Sigmoid colon (tissue), 7 donors: Measurements from ENCODE around the gene CCDC178. TPM values are rescaled to one million over a fixed set of nuclear protein-coding genes. Genes with fewer than 3 reads are reported as not detected.

Experiments
- DNase-seq: peaks from one replicate; pipeline ENCODE4 v3.0.0-alpha.2; 2019
- H3K27ac ChIP-seq, 4 donors: fragments of 200-600 bp; sonication (generic); one replicate each; pipeline ENCODE4 v1.5.1; 2016 to 2019; ENCODE audit warnings: mild to moderate bottlenecking in 1 of 4
- H3K27me3 ChIP-seq, 3 donors: fragments of 200-600 bp; sonication (generic); one replicate each; pipeline ENCODE4 v1.5.1; 2019; ENCODE audit warnings: mild to moderate bottlenecking in 1 of 3
- H3K36me3 ChIP-seq, 4 donors: fragments of 200-600 bp; sonication (generic); one replicate each; pipeline ENCODE4 v1.5.1; 2016 to 2019
- H3K4me1 ChIP-seq, 4 donors: fragments of 200-600 bp; sonication (generic); one replicate each; pipeline ENCODE4 v1.5.1; 2017 to 2019
- H3K4me3 ChIP-seq, 4 donors: fragments of 200-600 bp; sonication (generic); one replicate each; pipeline ENCODE4 v1.5.1; 2017 to 2019; ENCODE audit warnings: mild to moderate bottlenecking in 2 of 4, moderate library complexity in 1 of 4
- H3K9me3 ChIP-seq, 4 donors: fragments of 200-600 bp in 3 of 4; sonication (generic) in 3 of 4; one replicate each; pipeline versions ENCODE4 v1.5.1 to v1.6.1; 2013 to 2019
- CTCF ChIP-seq, 4 experiments: fragments of 450-650 bp in 3 of 4; fragments of 200-600 bp in 1 of 4; IDR thresholded peaks; one replicate each; pipeline ENCODE4 v1.5.1; 2016 to 2019; ENCODE audit warnings: antibody characterized with exemption in 4 of 4, mild to moderate bottlenecking in 3 of 4, moderate library complexity in 2 of 4
- EP300 ChIP-seq, 4 donors: sonication (generic); formaldehyde crosslinking; IDR thresholded peaks; one replicate each; pipeline ENCODE4 v1.6.1; 2017; ENCODE audit warnings: antibody characterized with exemption in 4 of 4
- POLR2A ChIP-seq, 2 donors: fragments of 450-650 bp; IDR thresholded peaks; one replicate each; pipeline ENCODE4 v1.6.1; 2016; ENCODE audit warnings: antibody characterized with exemption in 2 of 2, mild to moderate bottlenecking in 2 of 2, moderate library complexity in 2 of 2
- POLR2AphosphoS5 ChIP-seq, 4 donors: sonication (generic); formaldehyde crosslinking; IDR thresholded peaks; one replicate each; pipeline ENCODE4 v1.6.1; 2017; ENCODE audit warnings: antibody characterized with exemption in 4 of 4
- WGBS, 2 donors: extraction: QIAGEN DNeasy Blood & Tissue Kit; methylation state at CpG; one replicate each; pipeline ENCODE4 v1.1.7; 2013; 5-methylcytosine and 5-hydroxymethylcytosine counted together
- intact Hi-C: fragments of 100-400 bp; cut with DNase I; formaldehyde crosslinking; loops from one replicate; pipeline ENCODE4 v1.15.1; 2023
- polyA plus RNA-seq, 3 donors: library from polyadenylated mRNA; stranded (reverse); fragments of 200-250 nt; gene quantifications; one replicate each; pipeline ENCODE4 v1.2.3, GENCODE V29; 2013
- total RNA-seq, 4 donors: library from RNA; depleted of rRNA; stranded (reverse); fragments of >200 nt; gene quantifications; one replicate each; pipeline ENCODE4 v1.1.0, GENCODE V29; 2016
- donor health status: healthy with polysubstance abuse.
- donor health status: Bipolar disorder and iron deficiency.
- donor health status: healthy.

The CCDC178 gene
- total and polyA plus RNA-seq, 7 donors, result under 0.01 to 1.7 (median 0.66) TPM; not detected in 2

- intact Hi-C loops, result no loop called here
- H3K27me3 ChIP-seq, result no peaks in the 10 kb centered on the region
- H3K27ac ChIP-seq, result no peak overlapping the region
- no peak for TF ChIP-seq POLR2A (IDR thresholded peaks at IDR 0.05)
- H3K4me3 ChIP-seq, result no peak overlapping the region
- no peaks in the 10 kb centered on the region for H3K4me1 ChIP-seq
- H3K9me3 ChIP-seq, result no peaks in the 10 kb centered on the region
- H3K36me3 ChIP-seq, result no peaks in the 10 kb centered on the region
- no peak for DNase-seq
Measured at GRCh38 chr18:33194793-33195192, 245.7 kb downstream of the CCDC178 start.

GRCh38 chr18:33184958-33185357 is 255.6 kb downstream of the CCDC178 start:
- no peak overlapping the region for H3K4me3 ChIP-seq
- H3K27ac ChIP-seq, result no peak overlapping the region
- 47 to 75% methylated on average over 3 of the region's 3 CpGs for WGBS, 2 donors
- no peak for TF ChIP-seq CTCF (IDR thresholded peaks at IDR 0.05)
- no peak for TF ChIP-seq POLR2A (IDR thresholded peaks at IDR 0.05)
- no peak for TF ChIP-seq EP300 (IDR thresholded peaks at IDR 0.05)
- no peak for TF ChIP-seq POLR2AphosphoS5 (IDR thresholded peaks at IDR 0.05)
- H3K9me3 ChIP-seq, result no peaks in the 10 kb centered on the region
- no peak for DNase-seq
- intact Hi-C loops, result no loop called here
- H3K36me3 ChIP-seq, result no peaks in the 10 kb centered on the region
- H3K27me3 ChIP-seq, result no peaks in the 10 kb centered on the region
- H3K4me1 ChIP-seq, result no peaks in the 10 kb centered on the region

- TF ChIP-seq POLR2AphosphoS5 (IDR thresholded peaks at IDR 0.05) (no peak), CTCF (IDR thresholded peaks at IDR 0.05) (no peak), EP300 (IDR thresholded peaks at IDR 0.05) (no peak), POLR2A (IDR thresholded peaks at IDR 0.05) (no peak)
- no peaks in the 10 kb centered on the region for H3K9me3 ChIP-seq
- H3K4me1 ChIP-seq, result no peaks in the 10 kb centered on the region
- no peak for DNase-seq
- no peak overlapping the region for H3K27ac ChIP-seq
- WGBS, 2 donors, result 29 to 45% methylated on average over 3 of the region's 3 CpGs
- intact Hi-C loops, result no loop called here
- H3K27me3 ChIP-seq, result no peaks in the 10 kb centered on the region
- H3K4me3 ChIP-seq, result no peak overlapping the region
- H3K36me3 ChIP-seq, result no peaks in the 10 kb centered on the region
Measured at GRCh38 chr18:33184175-33184574, 256.3 kb downstream of the CCDC178 start.

GRCh38 chr18:33183136-33183535 is 257.4 kb downstream of the CCDC178 start:
- intact Hi-C loops, result no loop called here
- no peaks in the 10 kb centered on the region for H3K4me1 ChIP-seq
- no peaks in the 10 kb centered on the region for H3K27me3 ChIP-seq
- H3K27ac ChIP-seq, result no peak overlapping the region
- no peak overlapping the region for H3K4me3 ChIP-seq
- H3K36me3 ChIP-seq, result no peaks in the 10 kb centered on the region
- no peaks in the 10 kb centered on the region for H3K9me3 ChIP-seq
- WGBS, 2 donors, result 86 to 91% methylated on average over 4 of the region's 4 CpGs
- DNase-seq, result no peak
- no peak for TF ChIP-seq POLR2A (IDR thresholded peaks at IDR 0.05)
- TF ChIP-seq EP300 (IDR thresholded peaks at IDR 0.05), result no peak
- no peak for TF ChIP-seq CTCF (IDR thresholded peaks at IDR 0.05)
- no peak for TF ChIP-seq POLR2AphosphoS5 (IDR thresholded peaks at IDR 0.05)

- Histone ChIP-seq H3K27me3 (no peaks in the 10 kb centered on the region), H3K4me3 (no peak overlapping the region), H3K9me3 (no peaks in the 10 kb centered on the region), H3K4me1 (no peaks in the 10 kb centered on the region), H3K27ac (no peak overlapping the region), H3K36me3 (no peaks in the 10 kb centered on the region)
- intact Hi-C loops, result no loop called here
- 80 to 83% methylated on average over 2 of the region's 2 CpGs for WGBS, 2 donors
- no peak for DNase-seq
- TF ChIP-seq CTCF (IDR thresholded peaks at IDR 0.05), result no peak
- no peak for TF ChIP-seq EP300 (IDR thresholded peaks at IDR 0.05)
- TF ChIP-seq POLR2A (IDR thresholded peaks at IDR 0.05), result no peak
- no peak for TF ChIP-seq POLR2AphosphoS5 (IDR thresholded peaks at IDR 0.05)
Measured at GRCh38 chr18:33181016-33181415, 259.5 kb downstream of the CCDC178 start.
